Left lung (tissue), 10 donors: ENCODE measurements around the gene CEACAM6. TPM values are rescaled to one million over a fixed set of nuclear protein-coding genes. Genes with fewer than 3 reads are reported as not detected.
A peak's percentile ranks its signal among the peaks of the same experiment; 100 is the strongest.

Source experiments
- ATAC-seq: fragments of 200-7000 bp; cut with Tn5 transposase; one replicate; pipeline ENCODE4 v1.9.1; 2020; ENCODE audit warnings: moderate library complexity
- DNase-seq, 4 donors: peaks; one replicate each; pipeline ENCODE4 v3.0.0-alpha.2; 2013 to 2020
- H3K27ac ChIP-seq, 2 donors: fragments of 200-600 bp; sonication (generic) in 1 of 2; one replicate each; pipeline versions ENCODE4 v1.5.0 to v1.8.0; 2020 to 2021
- H3K27me3 ChIP-seq, 2 donors: fragments of 200-600 bp; sonication (generic) in 1 of 2; one replicate each; pipeline versions ENCODE4 v1.5.0 to v1.8.0; 2020 to 2021
- H3K36me3 ChIP-seq, 2 donors: fragments of 200-600 bp; sonication (generic) in 1 of 2; one replicate each; pipeline versions ENCODE4 v1.5.0 to v1.8.0; 2020 to 2021
- H3K4me1 ChIP-seq, 2 donors: fragments of 200-600 bp; one replicate each; pipeline ENCODE4 v1.8.0; 2021
- H3K4me3 ChIP-seq, 2 donors: fragments of 200-600 bp; sonication (generic) in 1 of 2; one replicate each; pipeline versions ENCODE4 v1.5.0 to v1.8.0; 2020 to 2021; ENCODE audit warnings: mild to moderate bottlenecking in 1 of 2
- H3K9me3 ChIP-seq, 2 donors: fragments of 200-600 bp; sonication (generic) in 1 of 2; one replicate each; pipeline versions ENCODE4 v1.5.0 to v1.8.0; 2020 to 2021
- intact Hi-C, 2 donors: fragments of 100-400 bp; cut with DNase I; formaldehyde crosslinking; loops; one replicate each; pipeline versions ENCODE4 v1.11.2 to v1.14.2; 2022
- polyA plus RNA-seq, 6 donors: library from polyadenylated mRNA; unstranded; fragments of 120-200 nt; gene quantifications; one replicate each; pipeline ENCODE4 v1.2.1, GENCODE V29; 2013; ENCODE audit not compliant: insufficient read length in 6 of 6
- total RNA-seq, 2 donors: library from RNA; stranded (reverse); fragmentation: NEBNext Ultra II Directional; extraction: Animal tissue kit (Norgen Biotek cat#: 25700); gene quantifications; one replicate each; pipeline ENCODE4 v1.2.1, GENCODE V29; 2021
- TF ChIP-seq, protein P1 (sequence below), 2 donors: fragments of 200-600 bp; sonication (generic) in 1 of 2; IDR thresholded peaks; one replicate each; pipeline versions ENCODE4 v1.5.0 to v1.8.0; 2021; ENCODE audit warnings: antibody characterized with exemption in 2 of 2
- donor health status: DM: no; HTN: yes; CAD: no.
- donor health status: DM: no; HTN: no; CAD: no.

The CEACAM6 gene
- total and polyA plus RNA-seq, 8 donors: 2.1 to 1,560 (median 3.6) TPM

DNA sequence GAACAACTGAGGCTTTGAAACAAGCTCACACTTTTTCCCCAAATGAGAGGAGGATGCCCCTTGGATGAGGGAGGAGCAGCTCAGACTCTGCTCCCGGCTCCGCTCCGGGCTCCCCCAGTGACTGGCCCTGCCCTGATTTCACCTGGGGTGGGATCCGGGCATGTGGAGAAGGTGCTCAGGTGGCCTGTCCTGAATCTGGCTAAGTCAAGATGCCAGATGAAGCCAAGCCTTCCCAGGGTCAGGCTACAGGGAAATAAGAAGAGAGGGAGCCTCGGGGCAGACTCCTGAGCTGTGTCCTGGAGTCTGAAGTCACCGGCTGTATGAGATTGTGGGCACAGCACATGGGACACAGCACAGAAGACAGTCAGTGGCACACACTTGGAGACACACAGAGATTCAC lies 36.6 kb upstream of the CEACAM6 start:
- Histone ChIP-seq H3K27me3 (peaks cover 0 to 65% of the 10 kb centered on the region in 2 donors), H3K9me3 (no peaks in the 10 kb centered on the region), H3K4me1 (no peaks in the 10 kb centered on the region), H3K4me3 (no peak overlapping the region), H3K27ac (no peak overlapping the region), H3K36me3 (no peaks in the 10 kb centered on the region)
- TF ChIP-seq, protein P1, sequence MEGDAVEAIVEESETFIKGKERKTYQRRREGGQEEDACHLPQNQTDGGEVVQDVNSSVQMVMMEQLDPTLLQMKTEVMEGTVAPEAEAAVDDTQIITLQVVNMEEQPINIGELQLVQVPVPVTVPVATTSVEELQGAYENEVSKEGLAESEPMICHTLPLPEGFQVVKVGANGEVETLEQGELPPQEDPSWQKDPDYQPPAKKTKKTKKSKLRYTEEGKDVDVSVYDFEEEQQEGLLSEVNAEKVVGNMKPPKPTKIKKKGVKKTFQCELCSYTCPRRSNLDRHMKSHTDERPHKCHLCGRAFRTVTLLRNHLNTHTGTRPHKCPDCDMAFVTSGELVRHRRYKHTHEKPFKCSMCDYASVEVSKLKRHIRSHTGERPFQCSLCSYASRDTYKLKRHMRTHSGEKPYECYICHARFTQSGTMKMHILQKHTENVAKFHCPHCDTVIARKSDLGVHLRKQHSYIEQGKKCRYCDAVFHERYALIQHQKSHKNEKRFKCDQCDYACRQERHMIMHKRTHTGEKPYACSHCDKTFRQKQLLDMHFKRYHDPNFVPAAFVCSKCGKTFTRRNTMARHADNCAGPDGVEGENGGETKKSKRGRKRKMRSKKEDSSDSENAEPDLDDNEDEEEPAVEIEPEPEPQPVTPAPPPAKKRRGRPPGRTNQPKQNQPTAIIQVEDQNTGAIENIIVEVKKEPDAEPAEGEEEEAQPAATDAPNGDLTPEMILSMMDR (IDR thresholded peaks at IDR 0.05): no peak
- no peak for ATAC-seq
- no peak for DNase-seq
- intact Hi-C loops: no loop called here

DNA sequence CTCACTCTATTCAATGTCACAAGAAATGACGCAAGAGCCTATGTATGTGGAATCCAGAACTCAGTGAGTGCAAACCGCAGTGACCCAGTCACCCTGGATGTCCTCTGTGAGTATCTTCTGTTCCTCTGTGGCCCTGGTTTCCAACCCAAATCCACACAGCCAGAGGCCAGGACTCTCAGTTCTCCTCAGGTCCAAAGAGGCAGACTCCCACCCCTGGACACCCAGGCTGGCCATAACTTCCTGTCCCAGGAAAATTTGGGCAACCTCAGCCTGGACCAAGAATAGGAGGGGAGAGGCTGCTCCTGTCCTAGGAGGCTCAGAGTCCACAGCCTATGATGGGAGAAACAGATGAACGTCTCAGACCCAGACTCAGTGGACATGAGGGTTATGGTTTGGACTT lies 35.2 kb upstream of the CEACAM6 start:
- Histone ChIP-seq H3K27ac (no peak overlapping the region), H3K4me3 (no peak overlapping the region), H3K9me3 (no peaks in the 10 kb centered on the region), H3K27me3 (peaks cover 0 to 52% of the 10 kb centered on the region in 2 donors), H3K36me3 (no peaks in the 10 kb centered on the region), H3K4me1 (no peaks in the 10 kb centered on the region)
- ATAC-seq (no peak), DNase-seq (no peak)
- TF ChIP-seq, protein P1 (IDR thresholded peaks at IDR 0.05): no peak
- intact Hi-C loops: no loop called here

DNA sequence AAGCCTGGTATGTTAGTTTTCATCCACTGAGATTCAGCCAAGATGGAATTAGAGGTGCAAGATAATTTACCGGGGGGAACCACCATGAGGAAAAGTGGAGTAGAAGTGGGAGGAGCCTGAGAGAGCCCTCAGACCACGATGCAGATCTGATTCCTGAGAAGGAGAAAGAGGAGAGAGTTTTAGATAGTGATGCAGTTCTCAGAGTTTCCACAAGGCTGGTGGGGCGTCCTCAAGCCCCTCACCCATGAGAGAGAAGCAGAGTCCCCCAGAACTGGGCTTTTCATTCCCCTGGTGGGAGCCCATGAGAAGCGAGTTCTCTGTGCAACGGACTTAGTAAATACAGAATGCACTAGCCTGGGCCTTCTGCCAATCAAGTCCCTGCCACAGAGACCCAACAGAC lies 28.8 kb upstream of the CEACAM6 start:
- TF ChIP-seq, protein P1 (IDR thresholded peaks at IDR 0.05): no peak
- peaks cover 0 to 29% of the 10 kb centered on the region in 2 donors for H3K27me3 ChIP-seq
- ATAC-seq (no peak), DNase-seq (no peak)
- no peaks in the 10 kb centered on the region for H3K9me3 ChIP-seq
- intact Hi-C loops: no loop called here
- H3K36me3 ChIP-seq: no peaks in the 10 kb centered on the region
- H3K27ac ChIP-seq: no peak overlapping the region
- H3K4me3 ChIP-seq: no peak overlapping the region
- peaks cover 0 to 2% of the 10 kb centered on the region in 2 donors for H3K4me1 ChIP-seq

DNA sequence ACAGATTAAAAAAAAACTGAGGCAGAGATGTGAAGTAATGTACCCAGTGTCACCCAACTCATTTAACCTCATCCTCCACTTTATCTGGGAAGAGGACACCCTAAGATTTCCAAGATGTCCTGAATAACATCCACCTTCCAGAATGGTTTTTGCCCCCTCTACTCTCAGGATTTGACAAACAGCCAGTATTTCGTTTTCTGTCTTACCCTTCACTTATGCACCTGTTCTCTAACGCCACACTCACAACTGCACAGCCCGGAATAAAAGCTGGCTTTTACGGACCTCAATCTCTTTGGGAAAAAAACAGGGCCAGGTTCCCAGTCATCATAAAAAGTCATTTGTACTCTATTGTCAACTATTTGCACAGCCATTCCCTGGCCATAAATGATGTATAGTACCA lies 21.2 kb upstream of the CEACAM6 start:
- intact Hi-C loops: no loop called here
- H3K27me3 ChIP-seq: no peaks in the 10 kb centered on the region
- ATAC-seq (no peak), DNase-seq (no peak)
- TF ChIP-seq, protein P1 (IDR thresholded peaks at IDR 0.05): no peak
- peak overlapping the region; percentile 13 to 70 for H3K27ac ChIP-seq
- H3K4me3 ChIP-seq: no peak overlapping the region
- no peaks in the 10 kb centered on the region for H3K9me3 ChIP-seq
- peaks cover 0 to 7% of the 10 kb centered on the region in 2 donors for H3K4me1 ChIP-seq
- no peaks in the 10 kb centered on the region for H3K36me3 ChIP-seq

DNA sequence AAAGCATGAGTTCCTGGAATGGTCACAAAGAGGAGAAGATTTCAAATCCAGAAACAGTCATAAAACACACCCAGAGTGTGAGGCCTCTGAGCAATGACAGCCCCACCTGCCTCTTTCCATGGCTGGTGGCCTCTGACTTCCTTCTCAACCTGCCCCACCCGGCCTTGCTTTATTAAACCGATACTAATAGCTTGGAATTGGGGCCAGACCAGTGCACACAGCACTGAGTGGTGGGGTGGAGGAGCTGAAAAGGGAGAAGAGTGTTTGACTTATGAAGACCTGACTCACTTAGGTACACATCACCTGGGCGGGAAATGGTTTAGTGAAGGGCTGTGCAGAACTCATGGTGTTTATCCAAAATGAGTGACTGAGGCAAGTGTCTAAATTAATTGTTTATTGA lies 20.7 kb upstream of the CEACAM6 start:
- peak overlapping the region in 1 of 2 donors; percentile 70 for H3K27ac ChIP-seq
- TF ChIP-seq, protein P1 (IDR thresholded peaks at IDR 0.05): no peak
- no peaks in the 10 kb centered on the region for H3K36me3 ChIP-seq
- H3K4me1 ChIP-seq: peaks cover 0 to 7% of the 10 kb centered on the region in 2 donors
- H3K27me3 ChIP-seq: no peaks in the 10 kb centered on the region
- H3K4me3 ChIP-seq: no peak overlapping the region
- H3K9me3 ChIP-seq: no peaks in the 10 kb centered on the region
- ATAC-seq (peak; percentile 96), DNase-seq (peak in 3 of 4 donors; percentile 24 to 81 (median 68))
- intact Hi-C loops: no loop called here
